OCI-LY3 (cell line): ENCODE data around the gene MTURN.

Experiments used
- H2AFZ ChIP-seq: fragments of 200-600, 300-600 bp; shearing (Covaris generic); 2 replicates; pipeline ENCODE4 v1.6.0; 2014; ENCODE audit warnings: antibody characterized with exemption, low read depth, low read length
- H3K27ac ChIP-seq: fragments of 200-600, 300-600 bp; sonication (generic); 2 replicates; pipeline ENCODE4 v1.5.1; 2014; ENCODE audit warnings: mild to moderate bottlenecking, low read length, moderate library complexity, mixed read lengths
- H3K27me3 ChIP-seq: fragments of 200-600, 300-600 bp; sonication (generic); 2 replicates; pipeline ENCODE4 v1.6.1; 2014; ENCODE audit warnings: low read depth, low read length, mixed read lengths
- H3K36me3 ChIP-seq: fragments of 200-600, 300-600 bp; sonication (generic); replicated peaks from 2 replicates; pipeline ENCODE3; 2014; ENCODE audit warnings: low read depth, low read length, mixed read lengths
- H3K4me1 ChIP-seq: fragments of 300-600, 200-600 bp; sonication (generic); 2 replicates; pipeline ENCODE4 v1.6.1; 2014; ENCODE audit warnings: low read length, mixed read lengths
- H3K4me2 ChIP-seq: fragments of 200-600, 300-600 bp; sonication (generic); 2 replicates; pipeline ENCODE4 v1.6.1; 2014; ENCODE audit warnings: low read length, mixed read lengths
- H3K4me3 ChIP-seq: fragments of 300-600, 200-600 bp; sonication (generic); 2 replicates; pipeline ENCODE4 v1.5.1; 2014; ENCODE audit warnings: antibody characterized with exemption, mild to moderate bottlenecking, low read length, moderate library complexity
- H3K79me2 ChIP-seq: fragments of 300-600, 200-600 bp; shearing (Covaris generic); 2 replicates; pipeline ENCODE4 v1.6.1; 2014; ENCODE audit warnings: mild to moderate bottlenecking, low read length, mixed read lengths
- H3K9ac ChIP-seq: fragments of 300-600, 200-600 bp; shearing (Covaris generic); 2 replicates; pipeline ENCODE4 v1.6.0; 2014; ENCODE audit warnings: mild to moderate bottlenecking, low read length, moderate library complexity
- H3K9me3 ChIP-seq: fragments of 200-600, 300-600 bp; shearing (Covaris generic); 2 replicates; pipeline ENCODE4 v1.6.1; 2014; ENCODE audit warnings: low read length, mixed read lengths; ENCODE audit not compliant: insufficient read depth
- H4K20me1 ChIP-seq: fragments of 200-600, 300-600 bp; sonication (generic); 2 replicates; pipeline ENCODE4 v1.6.1; 2016; ENCODE audit warnings: low read length, mixed read lengths; ENCODE audit not compliant: insufficient read depth
- EZH2phosphoT487 ChIP-seq: fragments of 200-600 bp; shearing (Covaris generic); IDR thresholded peaks from 2 replicates; pipeline ENCODE4 v1.6.1; 2018; ENCODE audit warnings: antibody characterized with exemption, mixed run types, low read depth
- TF ChIP-seq, protein P1 (sequence below): fragments of 200-600, 300-600 bp; sonication (generic); IDR thresholded peaks from 2 replicates; pipeline ENCODE4 v1.5.1; 2014; ENCODE audit warnings: antibody characterized with exemption, low read length, low read depth

Gene MTURN

GRCh38 chr7:30136743-30137485 lies 2.1 kb downstream of the MTURN start:
- H3K4me2 ChIP-seq, result peak overlapping the region; percentile 94
- no peak overlapping the region for H2AFZ ChIP-seq
- TF ChIP-seq EZH2phosphoT487, result no peak
- TF ChIP-seq, protein P1, sequence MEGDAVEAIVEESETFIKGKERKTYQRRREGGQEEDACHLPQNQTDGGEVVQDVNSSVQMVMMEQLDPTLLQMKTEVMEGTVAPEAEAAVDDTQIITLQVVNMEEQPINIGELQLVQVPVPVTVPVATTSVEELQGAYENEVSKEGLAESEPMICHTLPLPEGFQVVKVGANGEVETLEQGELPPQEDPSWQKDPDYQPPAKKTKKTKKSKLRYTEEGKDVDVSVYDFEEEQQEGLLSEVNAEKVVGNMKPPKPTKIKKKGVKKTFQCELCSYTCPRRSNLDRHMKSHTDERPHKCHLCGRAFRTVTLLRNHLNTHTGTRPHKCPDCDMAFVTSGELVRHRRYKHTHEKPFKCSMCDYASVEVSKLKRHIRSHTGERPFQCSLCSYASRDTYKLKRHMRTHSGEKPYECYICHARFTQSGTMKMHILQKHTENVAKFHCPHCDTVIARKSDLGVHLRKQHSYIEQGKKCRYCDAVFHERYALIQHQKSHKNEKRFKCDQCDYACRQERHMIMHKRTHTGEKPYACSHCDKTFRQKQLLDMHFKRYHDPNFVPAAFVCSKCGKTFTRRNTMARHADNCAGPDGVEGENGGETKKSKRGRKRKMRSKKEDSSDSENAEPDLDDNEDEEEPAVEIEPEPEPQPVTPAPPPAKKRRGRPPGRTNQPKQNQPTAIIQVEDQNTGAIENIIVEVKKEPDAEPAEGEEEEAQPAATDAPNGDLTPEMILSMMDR, result no peak
- no peaks in the 10 kb centered on the region for H3K27me3 ChIP-seq
- peaks cover 12% of the 10 kb centered on the region for H3K4me1 ChIP-seq
- no peak overlapping the region for H3K9ac ChIP-seq
- no peaks in the 10 kb centered on the region for H4K20me1 ChIP-seq
- H3K9me3 ChIP-seq, result no peaks in the 10 kb centered on the region
- no peaks in the 10 kb centered on the region for H3K36me3 ChIP-seq
- H3K4me3 ChIP-seq, result peak overlapping the region; percentile 90
- peaks cover 60% of the 10 kb centered on the region for H3K79me2 ChIP-seq
- no peak overlapping the region for H3K27ac ChIP-seq

- Histone ChIP-seq H3K4me3 (no peak overlapping the region), H3K9ac (no peak overlapping the region), H2AFZ (no peak overlapping the region), H3K79me2 (peaks cover 79% of the 10 kb centered on the region), H3K36me3 (no peaks in the 10 kb centered on the region), H4K20me1 (no peaks in the 10 kb centered on the region), H3K27me3 (no peaks in the 10 kb centered on the region), H3K9me3 (no peaks in the 10 kb centered on the region), H3K27ac (no peak overlapping the region), H3K4me2 (no peak overlapping the region), H3K4me1 (peaks cover 35% of the 10 kb centered on the region)
- no peak for TF ChIP-seq EZH2phosphoT487
- TF ChIP-seq, protein P1, result no peak
Measured at GRCh38 chr7:30139836-30140384, 5.1 kb downstream of the MTURN start.

DNA sequence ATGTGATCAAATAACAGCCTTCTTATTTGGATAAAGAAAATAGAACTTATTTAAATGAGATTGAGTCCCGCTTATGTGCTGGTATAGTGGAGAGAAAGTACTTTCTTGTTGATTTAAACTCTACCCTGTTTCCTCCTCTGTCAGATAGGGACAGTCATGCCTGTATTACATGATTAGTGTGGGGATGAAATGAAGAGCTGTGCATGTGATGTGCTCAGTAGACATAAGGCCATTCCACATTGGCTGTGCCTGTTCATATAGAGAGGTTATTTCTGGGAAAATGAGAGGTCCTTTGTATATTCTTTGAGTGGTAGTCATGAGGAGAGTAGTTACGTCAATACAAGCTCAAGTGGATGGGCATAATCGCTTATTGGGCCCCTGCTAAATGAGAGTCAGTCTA lies 5.7 kb downstream of the MTURN start:
- TF ChIP-seq, protein P1, result no peak
- no peak for TF ChIP-seq EZH2phosphoT487
- Histone ChIP-seq H3K79me2 (peaks cover 79% of the 10 kb centered on the region), H2AFZ (no peak overlapping the region), H3K9me3 (no peaks in the 10 kb centered on the region), H3K27ac (no peak overlapping the region), H3K9ac (no peak overlapping the region), H3K27me3 (no peaks in the 10 kb centered on the region), H3K4me3 (no peak overlapping the region), H3K4me1 (peaks cover 41% of the 10 kb centered on the region), H4K20me1 (no peaks in the 10 kb centered on the region), H3K4me2 (no peak overlapping the region), H3K36me3 (no peaks in the 10 kb centered on the region)

GRCh38 chr7:30142710-30143109 lies 7.9 kb downstream of the MTURN start:
- Histone ChIP-seq H3K36me3 (no peaks in the 10 kb centered on the region), H3K27me3 (no peaks in the 10 kb centered on the region), H3K9me3 (no peaks in the 10 kb centered on the region), H2AFZ (no peak overlapping the region), H3K4me2 (peak overlapping the region; percentile 91), H3K79me2 (peaks cover 78% of the 10 kb centered on the region), H3K9ac (peak overlapping the region; percentile 82), H3K27ac (peak overlapping the region; percentile 99), H3K4me3 (peak overlapping the region; percentile 54), H3K4me1 (peaks cover 63% of the 10 kb centered on the region), H4K20me1 (no peaks in the 10 kb centered on the region)
- no peak for TF ChIP-seq EZH2phosphoT487
- TF ChIP-seq, protein P1, result no peak
